ENCODE measurements around the gene SPATA2. TPM values are rescaled to one million over a fixed set of nuclear protein-coding genes. Genes with fewer than 3 reads are reported as not detected.

Gene SPATA2
- total and polyA plus RNA-seq, 4 donors: 4.2 to 8.0 (median 4.9) TPM

GRCh38 chr20:49904440-49905214, 10.7 kb downstream of the SPATA2 start:
- Histone ChIP-seq H3K9me3 (ENCODE audit: control insufficient read depth in 4 of 4, insufficient read depth in 3 of 4, low read length in 3 of 4) (no peaks in the 10 kb centered on the region), H3K4me1 (ENCODE audit: control insufficient read depth in 5 of 5, insufficient read depth in 5 of 5, low read length in 5 of 5) (peaks cover 0 to 5% (median 0%) of the 10 kb centered on the region in 5 donors), H3K27me3 (ENCODE audit: control insufficient read depth in 3 of 3, insufficient read depth in 3 of 3, low read length in 2 of 3) (no peaks in the 10 kb centered on the region), H3K27ac (ENCODE audit: low read depth in 1 of 2, low read length in 1 of 2) (no peak overlapping the region), H3K4me3 (no peak overlapping the region), H3K36me3 (ENCODE audit: control insufficient read depth in 4 of 4, insufficient read depth in 4 of 4, low read length in 4 of 4) (peaks cover 12 to 47% (median 27%) of the 10 kb centered on the region in 4 donors), H3K9ac (ENCODE audit: insufficient read depth in 1 of 2, low read length in 2 of 2) (no peak overlapping the region)
- DNase-seq: no peak
- WGBS, 2 donors: 92 to 96% methylated on average over 17 of the region's 17 CpGs
- TF ChIP-seq, protein P1, sequence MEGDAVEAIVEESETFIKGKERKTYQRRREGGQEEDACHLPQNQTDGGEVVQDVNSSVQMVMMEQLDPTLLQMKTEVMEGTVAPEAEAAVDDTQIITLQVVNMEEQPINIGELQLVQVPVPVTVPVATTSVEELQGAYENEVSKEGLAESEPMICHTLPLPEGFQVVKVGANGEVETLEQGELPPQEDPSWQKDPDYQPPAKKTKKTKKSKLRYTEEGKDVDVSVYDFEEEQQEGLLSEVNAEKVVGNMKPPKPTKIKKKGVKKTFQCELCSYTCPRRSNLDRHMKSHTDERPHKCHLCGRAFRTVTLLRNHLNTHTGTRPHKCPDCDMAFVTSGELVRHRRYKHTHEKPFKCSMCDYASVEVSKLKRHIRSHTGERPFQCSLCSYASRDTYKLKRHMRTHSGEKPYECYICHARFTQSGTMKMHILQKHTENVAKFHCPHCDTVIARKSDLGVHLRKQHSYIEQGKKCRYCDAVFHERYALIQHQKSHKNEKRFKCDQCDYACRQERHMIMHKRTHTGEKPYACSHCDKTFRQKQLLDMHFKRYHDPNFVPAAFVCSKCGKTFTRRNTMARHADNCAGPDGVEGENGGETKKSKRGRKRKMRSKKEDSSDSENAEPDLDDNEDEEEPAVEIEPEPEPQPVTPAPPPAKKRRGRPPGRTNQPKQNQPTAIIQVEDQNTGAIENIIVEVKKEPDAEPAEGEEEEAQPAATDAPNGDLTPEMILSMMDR (IDR thresholded peaks at IDR 0.05; ENCODE audit: control extremely low read depth, extremely low read depth): no peak
- ATAC-seq (ENCODE audit: insufficient read depth, low FRiP score): no peak

DNA sequence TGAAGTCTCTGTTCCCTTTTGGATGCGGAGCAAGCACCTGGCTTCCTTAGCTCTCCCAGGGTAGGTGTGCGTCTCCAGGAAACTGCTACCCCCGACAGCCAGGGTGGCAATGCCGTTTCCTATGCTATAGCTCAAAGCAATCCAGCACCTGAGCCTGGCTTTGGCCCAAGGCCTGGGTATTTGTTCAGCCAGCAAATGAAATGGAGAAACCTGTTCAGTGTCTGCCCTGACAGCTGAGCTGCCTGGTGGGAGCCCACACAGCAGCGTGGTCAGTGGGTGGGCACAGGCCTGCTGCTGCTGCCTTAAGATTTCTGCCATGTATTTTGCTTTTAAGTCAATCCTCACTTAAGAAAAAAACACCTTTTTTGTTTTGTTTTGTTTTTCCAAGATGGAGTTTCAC, 13.7 kb downstream of the SPATA2 start:
- H3K9me3 ChIP-seq (ENCODE audit: control insufficient read depth in 4 of 4, insufficient read depth in 3 of 4, low read length in 3 of 4): no peaks in the 10 kb centered on the region
- DNase-seq (no peak), ATAC-seq (ENCODE audit: insufficient read depth, low FRiP score) (no peak)
- H3K4me1 ChIP-seq (ENCODE audit: control insufficient read depth in 5 of 5, insufficient read depth in 5 of 5, low read length in 5 of 5): peaks cover 0 to 3% (median 0%) of the 10 kb centered on the region in 5 donors
- peaks cover 12 to 25% (median 23%) of the 10 kb centered on the region in 4 donors for H3K36me3 ChIP-seq (ENCODE audit: control insufficient read depth in 4 of 4, insufficient read depth in 4 of 4, low read length in 4 of 4)
- no peaks in the 10 kb centered on the region for H3K27me3 ChIP-seq (ENCODE audit: control insufficient read depth in 3 of 3, insufficient read depth in 3 of 3, low read length in 2 of 3)
- no peak overlapping the region for H3K9ac ChIP-seq (ENCODE audit: insufficient read depth in 1 of 2, low read length in 2 of 2)
- no peak overlapping the region for H3K27ac ChIP-seq (ENCODE audit: low read depth in 1 of 2, low read length in 1 of 2)
- H3K4me3 ChIP-seq: no peak overlapping the region
- 73 to 90% methylated on average over 5 of the region's 5 CpGs for WGBS, 2 donors
- TF ChIP-seq, protein P1 (IDR thresholded peaks at IDR 0.05; ENCODE audit: control extremely low read depth, extremely low read depth): no peak

DNA sequence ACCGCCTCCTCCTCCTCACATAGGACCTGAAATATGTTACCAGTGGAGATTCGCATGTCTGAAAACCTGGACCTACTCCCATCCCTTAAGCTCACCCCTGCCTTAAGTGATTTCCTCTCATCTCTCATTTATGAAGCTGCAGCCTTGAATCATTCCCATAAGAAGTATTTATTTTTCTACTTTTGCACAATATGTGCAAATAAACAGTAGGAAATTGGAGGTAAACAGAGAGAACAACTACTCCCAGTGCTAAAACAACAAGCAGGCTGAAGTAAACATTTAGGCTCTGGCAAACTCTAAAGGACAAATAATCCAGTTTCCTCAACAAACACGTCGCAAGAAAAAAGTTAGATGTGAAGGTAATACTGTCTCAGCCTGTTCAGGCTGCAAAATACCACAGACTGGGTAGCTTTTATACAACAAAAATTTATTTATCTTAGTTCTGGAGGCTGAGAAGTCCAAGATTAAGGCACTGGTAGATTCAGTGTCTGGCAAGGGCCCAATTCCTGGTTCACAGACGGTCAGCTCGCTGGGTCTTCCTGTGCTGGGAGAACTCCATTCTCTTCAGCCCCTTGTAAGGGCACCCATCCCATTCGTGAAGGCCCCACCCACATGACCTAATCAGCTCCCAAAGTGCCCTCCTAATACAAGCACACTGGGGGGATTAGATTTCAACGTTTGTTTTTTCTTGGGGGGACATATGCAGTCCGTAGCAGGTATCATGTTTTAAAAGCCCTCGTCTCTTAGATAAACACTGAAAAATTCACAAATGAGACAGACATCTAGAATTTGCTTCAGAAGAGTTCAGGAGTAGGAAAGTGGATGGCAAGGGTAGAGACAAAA, 15.6 kb downstream of the SPATA2 start:
- TF ChIP-seq, protein P1 (IDR thresholded peaks at IDR 0.05; ENCODE audit: control extremely low read depth, extremely low read depth): no peak
- 61 to 68% methylated on average over 10 of the region's 10 CpGs for WGBS, 2 donors
- Histone ChIP-seq H3K27me3 (ENCODE audit: control insufficient read depth in 3 of 3, insufficient read depth in 3 of 3, low read length in 2 of 3) (no peaks in the 10 kb centered on the region), H3K27ac (ENCODE audit: low read depth in 1 of 2, low read length in 1 of 2) (no peak overlapping the region), H3K36me3 (ENCODE audit: control insufficient read depth in 4 of 4, insufficient read depth in 4 of 4, low read length in 4 of 4) (peaks cover 4 to 15% (median 7%) of the 10 kb centered on the region in 4 donors), H3K4me1 (ENCODE audit: control insufficient read depth in 5 of 5, insufficient read depth in 5 of 5, low read length in 5 of 5) (peaks cover 0 to 4% (median 0%) of the 10 kb centered on the region in 5 donors), H3K9me3 (ENCODE audit: control insufficient read depth in 4 of 4, insufficient read depth in 3 of 4, low read length in 3 of 4) (no peaks in the 10 kb centered on the region), H3K4me3 (no peak overlapping the region), H3K9ac (ENCODE audit: insufficient read depth in 1 of 2, low read length in 2 of 2) (no peak overlapping the region)
- DNase-seq: peak in 1 of 3 donors; percentile 33
- no peak for ATAC-seq (ENCODE audit: insufficient read depth, low FRiP score)

All from lung (tissue), 12 donors.